ENCODE data around the gene RALB.

RALB gene

DNA sequence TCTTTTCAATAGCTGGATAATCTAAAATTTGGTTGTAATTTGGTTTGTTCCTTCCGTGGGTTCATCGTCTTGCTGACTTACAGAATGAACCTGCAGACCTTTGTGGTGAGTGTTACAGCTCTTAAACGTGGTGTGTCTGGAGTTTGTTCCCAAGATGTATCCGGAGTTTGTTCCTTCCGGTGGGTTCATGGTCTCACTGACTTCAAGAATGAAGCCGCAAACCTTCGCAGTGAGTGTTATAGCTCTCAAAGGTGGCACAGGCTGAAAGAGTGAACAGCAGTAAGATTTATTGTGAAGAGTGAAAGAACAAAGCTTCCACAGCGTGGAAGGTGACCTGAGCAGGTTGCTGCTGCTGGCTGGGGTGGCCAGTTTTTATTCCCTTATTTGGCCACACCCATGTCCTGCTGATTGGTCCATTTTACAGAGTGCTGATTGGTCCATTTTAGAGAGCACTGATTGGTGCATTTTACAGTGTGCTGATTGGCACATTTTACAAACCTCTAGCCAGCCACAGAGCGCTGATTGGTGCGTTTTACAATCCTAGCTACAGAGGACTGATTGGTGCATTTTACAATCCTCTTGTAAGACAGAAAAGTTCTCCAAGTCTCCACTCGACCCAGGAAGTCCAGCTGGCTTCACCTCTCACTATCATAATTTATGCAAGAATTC, 16.6 kb downstream of the RALB start:
- DNase-seq, result no peak

DNA sequence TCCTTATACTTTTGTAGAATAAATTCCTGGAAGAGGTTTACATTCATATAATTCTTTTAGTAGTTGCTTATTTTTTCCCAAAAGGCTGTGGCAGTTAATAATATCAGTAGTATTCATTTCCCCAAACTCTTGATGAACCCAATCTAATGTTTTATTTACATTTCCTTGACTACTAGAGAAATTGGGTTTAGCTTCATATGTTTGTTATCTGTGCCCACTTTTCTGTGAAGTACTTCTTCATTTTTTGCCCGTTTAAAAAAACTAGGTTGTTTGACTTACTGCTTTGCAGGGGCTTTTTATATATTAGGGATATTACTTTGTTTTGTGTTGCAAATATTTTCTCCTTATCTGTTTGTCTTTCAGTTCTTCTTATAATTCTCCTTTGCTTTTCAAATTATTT, 17.2 kb downstream of the RALB start:
- no peak for DNase-seq

GRCh38 chr2:120271711-120272379, 19.2 kb downstream of the RALB start:
- DNase-seq, result no peak

GRCh38 chr2:120272763-120273481, 20.3 kb downstream of the RALB start:
- DNase-seq, result no peak

GRCh38 chr2:120275617-120276400, 23.2 kb downstream of the RALB start:
- DNase-seq, result no peak

- DNase-seq, result no peak
Measured at GRCh38 chr2:120277505-120278205, 25.0 kb downstream of the RALB start.

- DNase-seq, result no peak
Measured at GRCh38 chr2:120278901-120279300, 26.2 kb downstream of the RALB start.

DNA sequence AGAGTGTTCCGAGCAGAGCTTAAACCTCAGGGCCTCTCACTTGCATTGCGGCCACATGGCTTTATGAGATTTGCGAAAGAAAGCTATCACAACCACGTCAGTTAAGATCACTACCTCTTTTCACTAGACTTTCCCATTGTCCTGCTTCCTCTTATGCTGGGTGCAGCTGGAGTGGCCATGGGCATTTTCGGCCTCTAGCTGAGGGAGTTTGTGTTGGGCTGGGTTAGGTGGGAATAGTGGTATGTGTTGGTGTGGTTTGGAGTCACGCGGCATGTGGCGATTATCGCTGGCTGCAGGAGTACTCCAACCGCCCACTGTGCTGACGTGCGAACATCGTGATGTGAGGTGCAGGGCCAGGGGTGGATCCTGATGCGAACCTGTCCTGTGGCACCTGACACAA, 27.1 kb downstream of the RALB start:
- DNase-seq, result no peak

- no peak for DNase-seq
Measured at GRCh38 chr2:120283649-120284048, 31.0 kb downstream of the RALB start.

DNA sequence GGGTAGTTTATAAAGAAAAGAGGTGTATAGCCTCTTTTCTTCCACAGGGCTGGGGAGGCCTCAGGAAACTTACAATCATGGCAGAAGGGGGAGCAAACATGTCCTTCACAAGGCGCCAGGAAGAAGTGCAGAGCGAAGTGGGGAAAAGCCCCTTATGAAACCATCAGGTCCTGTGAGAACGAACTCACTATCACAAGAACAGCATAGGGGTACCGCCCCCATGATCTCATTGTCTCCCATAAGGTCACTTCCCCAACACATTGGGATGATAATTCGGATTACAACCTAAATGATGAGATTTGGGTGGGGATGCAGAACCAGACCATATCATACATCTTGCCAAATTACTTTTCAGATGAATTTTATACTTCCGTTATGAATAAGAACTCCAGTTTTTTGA, 32.4 kb downstream of the RALB start:
- no peak for DNase-seq

GRCh38 chr2:120287183-120288015, 34.7 kb downstream of the RALB start:
- peak; percentile 39 to 53 for DNase-seq

- no peak for DNase-seq
Measured at GRCh38 chr2:120288016-120288373, 35.3 kb downstream of the RALB start.

- DNase-seq, result no peak
Measured at GRCh38 chr2:120289221-120289906, 36.7 kb downstream of the RALB start.

DNA sequence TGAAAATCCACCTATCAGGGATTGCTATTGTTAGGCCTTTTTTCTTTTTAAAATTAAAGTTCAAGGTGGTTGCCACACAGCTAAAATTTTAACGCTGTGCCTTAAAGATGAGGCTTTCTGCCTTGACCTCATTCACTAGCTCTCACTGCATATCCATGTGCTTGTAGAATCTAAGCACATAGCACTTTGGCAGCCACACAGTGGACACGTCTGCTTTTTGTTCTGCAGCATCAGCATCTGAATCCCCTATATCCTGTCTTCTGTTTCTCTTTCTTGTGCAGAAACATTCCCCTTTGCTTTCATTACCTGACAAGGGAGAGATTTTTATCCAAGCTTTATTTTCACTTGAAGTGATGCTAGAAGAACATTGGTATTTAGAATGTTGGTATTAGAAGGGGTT, 38.1 kb downstream of the RALB start:
- no peak for DNase-seq

DNA sequence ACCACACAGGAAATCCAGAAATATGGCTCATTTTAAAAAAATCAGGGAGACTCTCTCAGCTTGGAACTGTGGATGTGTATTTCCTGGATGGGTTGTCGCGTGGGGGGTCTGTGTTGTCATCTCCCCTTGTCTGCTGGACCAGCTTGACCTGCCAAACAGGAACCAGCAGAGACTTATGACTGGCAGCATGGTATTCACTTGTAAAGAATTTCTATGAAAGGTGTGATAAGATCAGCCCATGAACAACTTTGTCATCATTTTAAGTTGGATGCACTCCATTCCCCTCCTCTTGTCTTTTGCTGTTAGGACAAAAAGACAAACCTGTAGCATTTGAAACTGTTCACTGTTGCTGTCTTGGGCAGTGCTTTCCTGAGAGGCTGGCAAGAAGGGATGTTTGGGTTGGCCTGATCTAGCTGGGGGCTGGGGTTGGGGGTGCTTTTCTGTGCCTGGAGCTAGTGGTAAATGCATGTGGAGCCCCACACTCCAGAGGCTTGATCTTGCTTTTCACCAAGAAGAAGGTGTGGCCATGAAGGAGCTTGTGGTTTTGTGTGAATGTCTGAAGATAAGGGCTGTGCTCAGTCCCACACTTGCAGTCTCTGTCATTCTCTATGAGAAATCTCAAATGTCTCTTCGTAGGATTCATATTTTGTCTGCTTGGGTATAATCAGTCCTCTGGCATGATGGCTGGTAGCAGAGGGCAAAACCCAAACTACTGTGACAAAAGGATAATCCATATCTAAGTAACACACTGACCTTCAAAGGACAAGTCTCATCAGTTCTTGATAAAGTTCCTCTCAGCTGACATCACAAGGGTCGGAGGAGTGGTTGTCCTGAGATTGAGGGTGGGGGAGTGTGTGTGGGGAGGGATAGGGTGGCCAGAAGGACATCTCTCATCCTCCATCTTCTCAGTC, 39.0 kb downstream of the RALB start:
- DNase-seq, result no peak

DNA sequence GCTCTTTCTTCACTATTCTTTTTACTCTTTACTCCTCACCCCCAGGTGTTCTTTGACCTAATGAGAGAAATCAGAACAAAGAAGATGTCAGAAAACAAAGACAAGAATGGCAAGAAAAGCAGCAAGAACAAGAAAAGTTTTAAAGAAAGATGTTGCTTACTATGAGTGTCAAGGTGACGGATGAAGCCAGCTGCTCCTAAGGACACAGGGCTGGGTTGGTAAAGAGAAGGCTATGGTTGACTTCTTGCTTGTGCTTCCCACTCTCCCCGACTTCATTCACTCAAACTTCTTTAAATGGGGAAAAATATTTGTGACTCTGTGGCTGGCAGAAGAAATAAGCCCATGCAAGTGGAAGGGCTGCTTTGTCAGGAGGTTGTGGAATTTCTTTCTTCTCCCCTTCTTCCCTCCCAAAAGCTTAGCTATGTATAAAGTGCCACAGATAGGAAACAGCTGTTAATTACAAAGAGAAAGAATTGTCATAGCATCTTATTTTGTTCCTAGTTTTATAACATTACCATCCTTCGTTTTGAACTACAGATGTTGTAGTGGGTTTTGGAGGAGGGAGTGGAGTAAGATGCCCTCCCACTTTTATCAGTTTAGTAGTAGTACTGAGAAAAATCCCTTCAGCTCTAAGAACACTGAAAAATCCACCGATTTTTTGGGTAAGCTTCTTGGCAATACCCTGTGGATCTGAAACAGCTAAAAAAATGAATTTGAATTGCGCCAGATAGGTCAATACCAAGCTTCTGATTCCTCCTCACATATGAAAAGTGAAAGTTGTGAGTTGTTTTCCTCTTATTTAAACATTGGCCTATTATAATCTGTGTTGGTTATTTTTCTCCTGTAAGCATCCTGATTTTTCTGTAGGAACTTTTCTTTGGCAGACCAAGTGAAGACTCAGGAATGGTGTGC, 40.7 kb downstream of the RALB start:
- DNase-seq, result no peak

DNA sequence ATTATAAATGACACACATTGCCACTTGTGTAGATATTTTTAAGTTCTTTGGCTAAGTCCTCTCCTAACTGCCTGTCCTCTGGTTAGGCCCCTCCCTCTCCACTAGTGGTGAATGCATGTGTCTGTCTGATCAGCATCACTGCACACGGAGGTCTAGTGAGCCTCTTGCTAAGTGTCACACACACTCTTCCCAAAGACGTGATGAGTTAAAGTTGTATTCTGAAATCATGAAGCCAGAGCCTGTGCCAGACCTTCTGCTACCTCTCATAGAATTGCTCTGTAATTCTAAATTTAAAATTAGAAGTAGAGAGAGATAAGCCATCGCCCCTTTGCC, 41.3 kb downstream of the RALB start:
- DNase-seq, result no peak

GRCh38 chr2:120298173-120298835, 45.7 kb downstream of the RALB start:
- DNase-seq, result no peak

GRCh38 chr2:120299004-120299403, 46.4 kb downstream of the RALB start:
- no peak for DNase-seq

Data from activated CD4-positive, alpha-beta T cell treated with anti-CD3 and anti-CD28 coated beads, Interleukin-2, amount 50 U/mL, for 48 hours (primary cell).